Thoracic aorta (tissue), 2 donors: ENCODE results near the gene SIGLEC9. TPM values are rescaled to one million over a fixed set of nuclear protein-coding genes. Genes with fewer than 3 reads are reported as not detected.

Experiments
- ATAC-seq: fragments of 150-250 bp; one replicate; pipeline ENCODE4 v1.8.0; 2017; ENCODE audit warnings: low read depth; ENCODE audit not compliant: insufficient number of reproducible peaks, low FRiP score
- DNase-seq: peaks from one replicate; pipeline ENCODE4 v3.0.0-alpha.2; 2020; ENCODE audit warnings: low spot score
- H3K27ac ChIP-seq, 2 donors: fragments of 200-600 bp; sonication (generic); 1 replicate in 1 of 2; 2 replicates in 1 of 2; pipeline ENCODE4 v1.5.1; 2016; ENCODE audit warnings: mild to moderate bottlenecking in 2 of 2, moderate library complexity in 2 of 2
- H3K27me3 ChIP-seq: fragments of 200-600 bp; sonication (generic); replicated peaks from 2 replicates; pipeline ENCODE4 v1.6.0; 2016; ENCODE audit warnings: mild to moderate bottlenecking; ENCODE audit not compliant: insufficient read depth
- H3K36me3 ChIP-seq: fragments of 200-600 bp; sonication (generic); one replicate; pipeline ENCODE4 v1.5.1; 2016
- H3K4me1 ChIP-seq, 2 donors: fragments of 200-600 bp; sonication (generic); 1 replicate in 1 of 2; 2 replicates in 1 of 2; pipeline versions ENCODE4 v1.5.1 to v1.6.0; 2016; ENCODE audit warnings: low read depth in 2 of 2, mild to moderate bottlenecking in 1 of 2; ENCODE audit not compliant: control insufficient read depth in 1 of 2
- H3K4me3 ChIP-seq: fragments of 200-600 bp; sonication (generic); 2 replicates; pipeline ENCODE4 v1.5.1; 2016; ENCODE audit warnings: mild to moderate bottlenecking
- H3K9me3 ChIP-seq: fragments of 200-600 bp; sonication (generic); 2 replicates; pipeline ENCODE4 v1.5.1; 2016
- CTCF ChIP-seq: fragments of 200-600 bp; sonication (generic); IDR thresholded peaks from one replicate; pipeline ENCODE4 v1.5.1; 2019; ENCODE audit warnings: antibody characterized with exemption
- total RNA-seq, 2 donors: library from RNA; depleted of rRNA; stranded (reverse); fragments of >200 nt; gene quantifications; one replicate each; pipeline versions ENCODE4 v1.1.0 to v1.2.3, GENCODE V29; 2016

SIGLEC9 gene
- total RNA-seq, 2 donors from 2014 or later: 13.1 to 15.2 TPM

DNA sequence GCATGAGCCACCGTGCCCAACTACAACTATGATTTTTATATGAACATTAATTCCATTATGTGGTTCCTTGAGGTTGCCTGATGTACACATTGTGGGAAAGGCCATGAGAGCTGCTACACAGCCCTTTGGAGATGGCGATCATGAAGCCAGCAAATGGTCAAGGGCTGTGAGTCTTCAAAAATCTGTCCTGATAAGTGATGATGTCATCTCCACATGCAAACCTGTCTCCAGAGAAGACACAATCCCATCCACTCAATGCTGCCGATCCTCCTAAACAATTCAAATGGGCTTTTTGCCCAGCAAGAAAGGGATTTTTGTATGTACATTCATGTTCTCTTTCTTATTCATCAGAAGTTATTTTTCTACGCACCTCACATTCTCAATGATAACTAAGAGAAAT, 35.0 kb downstream of the SIGLEC9 start:
- DNase-seq (no peak), ATAC-seq (no peak)
- no peaks in the 10 kb centered on the region for H3K36me3 ChIP-seq
- H3K4me1 ChIP-seq: no peaks in the 10 kb centered on the region
- TF ChIP-seq CTCF: no peak
- no peak overlapping the region for H3K27ac ChIP-seq
- no peaks in the 10 kb centered on the region for H3K27me3 ChIP-seq
- no peak overlapping the region for H3K4me3 ChIP-seq
- no peaks in the 10 kb centered on the region for H3K9me3 ChIP-seq

GRCh38 chr19:51161266-51161665, 36.6 kb downstream of the SIGLEC9 start:
- no peak for TF ChIP-seq CTCF
- DNase-seq (no peak), ATAC-seq (no peak)
- Histone ChIP-seq H3K36me3 (no peaks in the 10 kb centered on the region), H3K4me3 (no peak overlapping the region), H3K27me3 (no peaks in the 10 kb centered on the region), H3K9me3 (no peaks in the 10 kb centered on the region), H3K27ac (no peak overlapping the region), H3K4me1 (no peaks in the 10 kb centered on the region)

DNA sequence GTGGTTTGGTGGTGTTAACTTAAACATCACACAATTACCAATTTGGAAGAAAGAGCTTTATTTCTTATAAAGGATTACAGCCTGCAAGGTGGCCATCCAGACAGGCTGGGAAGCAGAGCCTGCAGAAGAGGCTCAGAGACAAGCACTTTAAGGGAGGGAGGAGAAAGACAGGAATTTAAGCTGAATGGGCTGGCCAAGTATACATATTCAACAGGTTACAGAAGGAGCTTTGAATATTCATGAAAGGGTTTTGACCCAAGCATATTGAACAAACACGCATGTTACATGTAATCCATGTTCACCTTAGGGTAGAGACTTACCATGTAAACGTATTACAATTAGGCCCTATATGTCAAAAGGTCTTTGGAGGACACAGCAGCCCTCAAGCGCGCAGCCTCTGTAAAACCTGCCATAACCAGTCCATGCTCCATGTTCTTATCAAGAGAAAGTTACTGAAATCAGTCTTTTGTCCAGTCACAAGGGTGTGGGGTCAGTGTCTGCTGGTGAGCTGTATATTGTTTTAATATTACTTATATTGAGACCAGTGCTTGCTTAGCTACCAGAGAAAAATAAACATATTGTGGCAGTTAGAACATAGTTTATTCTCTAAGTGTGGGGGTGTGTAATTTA, 37.3 kb downstream of the SIGLEC9 start:
- no peaks in the 10 kb centered on the region for H3K9me3 ChIP-seq
- DNase-seq (no peak), ATAC-seq (no peak)
- H3K27ac ChIP-seq: no peak overlapping the region
- TF ChIP-seq CTCF: no peak
- H3K36me3 ChIP-seq: no peaks in the 10 kb centered on the region
- H3K27me3 ChIP-seq: no peaks in the 10 kb centered on the region
- H3K4me3 ChIP-seq: no peak overlapping the region
- no peaks in the 10 kb centered on the region for H3K4me1 ChIP-seq

DNA sequence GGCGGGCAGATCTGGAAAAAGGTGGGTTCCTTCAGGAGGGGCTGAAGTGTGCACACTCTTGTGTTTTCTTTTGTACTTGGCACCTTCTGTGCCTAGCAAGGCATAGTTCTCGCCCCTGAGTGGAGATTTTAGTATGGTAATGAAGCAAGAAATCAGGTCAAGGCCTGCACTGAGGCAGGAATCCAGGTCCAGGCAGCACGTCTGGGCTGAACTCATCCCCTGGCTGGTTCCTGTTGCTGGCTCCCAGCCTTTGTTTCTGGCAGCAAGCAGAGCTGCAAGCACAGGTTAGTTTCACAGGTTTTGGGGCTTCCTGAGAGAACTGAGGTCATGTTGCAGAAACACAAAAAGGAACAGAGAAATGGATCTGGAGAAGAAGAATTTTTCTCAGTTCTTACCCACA, 38.6 kb downstream of the SIGLEC9 start:
- no peaks in the 10 kb centered on the region for H3K36me3 ChIP-seq
- no peaks in the 10 kb centered on the region for H3K4me1 ChIP-seq
- no peak overlapping the region for H3K27ac ChIP-seq
- H3K27me3 ChIP-seq: no peaks in the 10 kb centered on the region
- H3K9me3 ChIP-seq: no peaks in the 10 kb centered on the region
- ATAC-seq (no peak), DNase-seq (no peak)
- H3K4me3 ChIP-seq: no peak overlapping the region
- TF ChIP-seq CTCF: no peak

DNA sequence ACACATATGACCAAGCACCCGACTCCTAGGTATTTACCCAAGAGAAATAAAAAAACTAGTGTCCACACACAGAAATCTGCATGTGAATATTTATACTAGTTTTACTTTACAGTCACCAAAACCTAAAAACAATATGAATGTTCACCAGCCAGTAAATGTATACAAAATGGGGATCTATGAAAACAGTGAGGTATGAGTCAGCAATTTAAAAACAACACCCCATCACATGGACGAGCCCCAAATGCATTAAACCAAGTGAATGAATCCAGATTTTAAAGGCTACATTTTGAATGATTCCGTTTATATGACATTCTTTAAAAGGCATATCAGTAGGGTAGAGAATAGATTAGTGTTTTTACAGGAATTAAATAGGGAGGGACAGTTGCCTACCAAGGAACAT, 39.5 kb downstream of the SIGLEC9 start:
- ATAC-seq (no peak), DNase-seq (no peak)
- no peaks in the 10 kb centered on the region for H3K27me3 ChIP-seq
- no peaks in the 10 kb centered on the region for H3K9me3 ChIP-seq
- no peaks in the 10 kb centered on the region for H3K4me1 ChIP-seq
- H3K27ac ChIP-seq: no peak overlapping the region
- no peaks in the 10 kb centered on the region for H3K36me3 ChIP-seq
- H3K4me3 ChIP-seq: no peak overlapping the region
- TF ChIP-seq CTCF: no peak
